Smooth muscle cell (in vitro differentiated cells): Measurements from ENCODE around the gene AK9. TPM values are rescaled to one million over a fixed set of nuclear protein-coding genes. Genes with fewer than 3 reads are reported as not detected.

ENCODE experiments used
- DNase-seq: peaks from one replicate; lab custom pipeline; 2025; ENCODE audit not compliant: unreplicated experiment; lab: John Stamatoyannopoulos, UW
- H2AFZ ChIP-seq: fragments of 200-600 bp; sonication (generic); 2 replicates; pipeline ENCODE4 v1.6.0; 2016; ENCODE audit warnings: antibody characterized with exemption, low read depth, mild to moderate bottlenecking
- H3F3A ChIP-seq: fragments of 200-600 bp; sonication (generic); 2 replicates; pipeline ENCODE4 v1.6.0; 2017; ENCODE audit warnings: antibody characterized with exemption, low read depth
- H3K27ac ChIP-seq: fragments of 200-600 bp; sonication (generic); 2 replicates; pipeline ENCODE4 v1.5.1; 2016; ENCODE audit warnings: low read depth, mild to moderate bottlenecking
- H3K27me3 ChIP-seq: fragments of 200-600 bp; sonication (generic); 2 replicates; pipeline ENCODE4 v1.6.1; 2016; ENCODE audit warnings: low read depth, mild to moderate bottlenecking
- H3K36me3 ChIP-seq: fragments of 200-600 bp; sonication (generic); 2 replicates; pipeline ENCODE4 v1.5.1; 2016; ENCODE audit warnings: low read depth
- H3K4me1 ChIP-seq: fragments of 200-600 bp; sonication (generic); 2 replicates; pipeline ENCODE4 v1.5.1; 2016; ENCODE audit warnings: low read depth
- H3K4me2 ChIP-seq: fragments of 200-600 bp; sonication (generic); 2 replicates; pipeline ENCODE4 v1.6.0; 2016; ENCODE audit warnings: mild to moderate bottlenecking
- H3K4me3 ChIP-seq: fragments of 200-600 bp; sonication (generic); 2 replicates; pipeline ENCODE4 v1.5.1; 2016; ENCODE audit warnings: mild to moderate bottlenecking
- H3K79me2 ChIP-seq: fragments of 200-600 bp; sonication (generic); 2 replicates; pipeline ENCODE4 v1.6.0; 2016; ENCODE audit warnings: low read depth, mild to moderate bottlenecking
- H3K9ac ChIP-seq: fragments of 200-600 bp; sonication (generic); 2 replicates; pipeline ENCODE4 v1.6.0; 2016; ENCODE audit warnings: low read depth
- H3K9me3 ChIP-seq: fragments of 200-600 bp; sonication (generic); replicated peaks from 2 replicates; pipeline ENCODE4 v1.5.1; 2016; ENCODE audit warnings: low read depth
- H4K20me1 ChIP-seq: fragments of 200-600 bp; sonication (generic); 2 replicates; pipeline ENCODE4 v1.6.0; 2016; ENCODE audit warnings: low read depth
- CTCF ChIP-seq: fragments of 200-600 bp; sonication (generic); IDR thresholded peaks from 2 replicates; pipeline ENCODE4 v1.5.1; 2017; ENCODE audit warnings: borderline replicate concordance, mild to moderate bottlenecking, antibody characterized with exemption; ENCODE audit not compliant: insufficient read depth, poor library complexity, severe bottlenecking
- WGBS: methylation state at CpG from one replicate; pipeline ENCODE4 v1.1.7; 2016; ENCODE audit warnings: low lambda C conversion rate; 5-methylcytosine and 5-hydroxymethylcytosine counted together
- polyA plus RNA-seq: library from polyadenylated mRNA; unstranded; fragments of >200 nt; fragmentation: Nextera tagmentation; extraction: Ambion mirVana; gene quantifications from 2 replicates; pipeline ENCODE4 v1.2.1, GENCODE V29; 2016
- total RNA-seq: library from RNA; depleted of rRNA; stranded (reverse); fragments of >200 nt; gene quantifications from 2 replicates; pipeline ENCODE4 v1.2.3, GENCODE V29; 2014

AK9 gene
- total and polyA plus RNA-seq, 2 experiments from 2014 or later = 1.9 to 7.2 TPM

DNA sequence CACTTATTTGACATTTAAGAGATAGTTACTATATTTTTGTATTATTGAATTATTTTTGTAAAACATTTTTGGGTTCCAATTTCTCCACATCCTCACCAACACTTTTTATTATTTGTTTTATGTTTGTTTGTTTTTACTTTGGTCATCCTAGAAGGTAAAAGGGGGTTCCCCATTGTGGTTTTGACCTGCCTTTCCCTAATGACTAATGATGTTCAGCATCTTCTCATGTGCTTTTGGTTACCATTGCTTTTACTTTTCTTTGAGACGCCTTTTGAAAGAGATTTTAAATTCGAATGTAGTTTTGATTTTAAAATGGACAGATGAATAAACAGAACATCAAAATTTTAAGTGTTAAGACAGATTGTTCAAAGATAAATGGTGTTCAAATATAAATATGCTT lies 46.9 kb downstream of the AK9 start:
- no peak for TF ChIP-seq CTCF
- Histone ChIP-seq H3K4me2 (no peak overlapping the region), H3K36me3 (no peaks in the 10 kb centered on the region), H3K4me1 (no peaks in the 10 kb centered on the region), H2AFZ (no peak overlapping the region), H3K27ac (no peak overlapping the region), H3K9ac (no peak overlapping the region), H3K4me3 (no peak overlapping the region), H4K20me1 (no peaks in the 10 kb centered on the region), H3K79me2 (no peaks in the 10 kb centered on the region), H3K9me3 (no peaks in the 10 kb centered on the region), H3F3A (no peaks in the 10 kb centered on the region), H3K27me3 (no peaks in the 10 kb centered on the region)
- 82% methylated on average over 2 of the region's 2 CpGs for WGBS
- DNase-seq = no peak

- H4K20me1 ChIP-seq = no peaks in the 10 kb centered on the region
- TF ChIP-seq CTCF = no peak
- 83% methylated on average over 1 of the region's 1 CpG for WGBS
- peaks cover 5% of the 10 kb centered on the region for H3K36me3 ChIP-seq
- no peak overlapping the region for H3K4me2 ChIP-seq
- H3K9me3 ChIP-seq = no peaks in the 10 kb centered on the region
- H3K9ac ChIP-seq = no peak overlapping the region
- no peak for DNase-seq
- H2AFZ ChIP-seq = no peak overlapping the region
- no peaks in the 10 kb centered on the region for H3K4me1 ChIP-seq
- H3K79me2 ChIP-seq = no peaks in the 10 kb centered on the region
- H3K27ac ChIP-seq = no peak overlapping the region
- H3F3A ChIP-seq = no peaks in the 10 kb centered on the region
- peaks cover 4% of the 10 kb centered on the region for H3K27me3 ChIP-seq
- H3K4me3 ChIP-seq = no peak overlapping the region
Observed at GRCh38 chr6:109632405-109632804, 58.6 kb downstream of the AK9 start.

DNA sequence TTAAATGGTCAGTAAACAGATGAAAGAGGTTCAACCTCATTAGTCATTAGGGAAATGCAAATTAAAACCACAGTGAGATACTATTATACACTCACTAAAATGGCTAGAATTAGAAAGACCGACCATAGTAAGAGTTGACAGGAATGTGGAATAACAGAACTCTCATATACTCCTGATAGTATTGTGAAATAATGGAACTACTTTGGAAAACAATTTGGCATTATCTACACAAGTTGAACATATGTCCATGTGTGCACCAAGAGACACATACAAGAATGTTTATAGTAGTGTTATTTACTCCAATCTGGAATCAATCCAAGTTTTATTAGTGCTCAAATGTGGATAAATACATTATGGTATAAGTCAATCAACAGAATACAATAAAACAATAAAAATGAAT lies 59.6 kb downstream of the AK9 start:
- Histone ChIP-seq H3K4me3 (no peak overlapping the region), H3K9ac (no peak overlapping the region), H3K27ac (no peak overlapping the region), H3K4me1 (no peaks in the 10 kb centered on the region), H2AFZ (no peak overlapping the region), H3K9me3 (no peaks in the 10 kb centered on the region), H3K79me2 (no peaks in the 10 kb centered on the region), H3F3A (no peaks in the 10 kb centered on the region), H4K20me1 (no peaks in the 10 kb centered on the region), H3K36me3 (peaks cover 5% of the 10 kb centered on the region), H3K27me3 (no peaks in the 10 kb centered on the region), H3K4me2 (no peak overlapping the region)
- no peak for TF ChIP-seq CTCF
- no peak for DNase-seq
- WGBS = 100% methylated on average over 1 of the region's 1 CpG

- no peaks in the 10 kb centered on the region for H4K20me1 ChIP-seq
- no peak overlapping the region for H3K4me3 ChIP-seq
- no peaks in the 10 kb centered on the region for H3K9me3 ChIP-seq
- H3K4me1 ChIP-seq = no peaks in the 10 kb centered on the region
- no peak overlapping the region for H3K4me2 ChIP-seq
- WGBS = 77% methylated on average over 4 of the region's 4 CpGs
- no peak overlapping the region for H2AFZ ChIP-seq
- DNase-seq = no peak
- no peak for TF ChIP-seq CTCF
- H3K27me3 ChIP-seq = no peaks in the 10 kb centered on the region
- H3F3A ChIP-seq = no peaks in the 10 kb centered on the region
- peaks cover 5% of the 10 kb centered on the region for H3K36me3 ChIP-seq
- no peaks in the 10 kb centered on the region for H3K79me2 ChIP-seq
- H3K9ac ChIP-seq = no peak overlapping the region
- no peak overlapping the region for H3K27ac ChIP-seq
Observed at GRCh38 chr6:109628158-109629000, 62.6 kb downstream of the AK9 start.
